Endodermal cell (in vitro differentiated cells): Measurements from ENCODE around the gene PLA1A. TPM values are rescaled to one million over a fixed set of nuclear protein-coding genes. Genes with fewer than 3 reads are reported as not detected.
"Not testable (repeated sequence)": the region's sequence is repeated elsewhere in the genome, so short reads cannot be mapped to it uniquely, and the experiment has no call there.

Experiments
- DNase-seq: peaks from one replicate; pipeline ENCODE4 v3.0.0-alpha.2; 2017
- H3K27ac ChIP-seq: 2 replicates; pipeline ENCODE4 v1.5.1; 2013; ENCODE audit warnings: mild to moderate bottlenecking, low read depth, low read length, moderate library complexity
- H3K27me3 ChIP-seq: 2 replicates; pipeline ENCODE4 v1.6.1; 2013; ENCODE audit warnings: mild to moderate bottlenecking, low read length, moderate library complexity; ENCODE audit not compliant: insufficient read depth, control insufficient read depth, poor library complexity, severe bottlenecking
- H3K36me3 ChIP-seq: 2 replicates; pipeline ENCODE4 v1.7.0; 2013; ENCODE audit warnings: mild to moderate bottlenecking, low read length, moderate library complexity; ENCODE audit not compliant: control insufficient read depth, insufficient read depth
- H3K4me1 ChIP-seq: one replicate; pipeline ENCODE4 v1.7.0; 2013; ENCODE audit warnings: low read length; ENCODE audit not compliant: control insufficient read depth, insufficient read depth
- H3K4me3 ChIP-seq: 2 replicates; pipeline ENCODE4 v1.5.1; 2013; ENCODE audit warnings: mild to moderate bottlenecking, low read length, moderate library complexity
- H3K9ac ChIP-seq: 2 replicates; pipeline ENCODE4 v1.6.1; 2013; ENCODE audit warnings: mild to moderate bottlenecking, low read length, moderate library complexity; ENCODE audit not compliant: poor library complexity, severe bottlenecking; ENCODE audit errors: extremely low read depth
- H3K9me3 ChIP-seq: 2 replicates; pipeline ENCODE4 v1.6.1; 2013; ENCODE audit warnings: mild to moderate bottlenecking, low read length, moderate library complexity; ENCODE audit not compliant: control insufficient read depth
- H3K27ac Mint-ChIP-seq: 2 replicates; pipeline ENCODE4 v1.8.0; 2020; ENCODE audit warnings: mixed read lengths
- H3K27me3 Mint-ChIP-seq: 2 replicates; pipeline ENCODE4 v1.8.0; 2021; ENCODE audit warnings: mild to moderate bottlenecking, mixed read lengths; ENCODE audit not compliant: insufficient read depth
- H3K36me3 Mint-ChIP-seq: 2 replicates; pipeline ENCODE4 v1.8.0; 2020; ENCODE audit warnings: low read depth, mixed read lengths
- H3K4me1 Mint-ChIP-seq: 2 replicates; pipeline ENCODE4 v1.8.0; 2020; ENCODE audit warnings: mixed read lengths
- H3K4me3 Mint-ChIP-seq: 2 replicates; pipeline ENCODE4 v1.8.0; 2020; ENCODE audit warnings: mild to moderate bottlenecking, moderate library complexity, mixed read lengths
- H3K9me3 Mint-ChIP-seq: 2 replicates; pipeline ENCODE4 v1.8.0; 2020; ENCODE audit warnings: mild to moderate bottlenecking, mixed read lengths
- CTCF ChIP-seq: fragments of 200-600 bp; sonication (generic); conservative IDR thresholded peaks from 2 replicates; pipeline ENCODE4 v1.5.0; 2021; ENCODE audit warnings: antibody characterized with exemption, mild to moderate bottlenecking
- WGBS, 2 experiments: methylation state at CpG; one replicate each; pipeline versions ENCODE4 v1.1.5 to v1.1.7; 2013; ENCODE audit warnings: missing lambda C conversion rate in 2 of 2, mixed read lengths in 1 of 2; ENCODE audit not compliant: insufficient coverage in 1 of 2, insufficient read length in 1 of 2; 5-methylcytosine and 5-hydroxymethylcytosine counted together
- total RNA-seq, 2 donors: library from RNA; stranded (reverse); fragmentation: NEBNext Ultra II Directional in 1 of 2; extraction: Animal tissue kit (Norgen Biotek cat#: 25700) in 1 of 2; gene quantifications; 2 replicates in 1 of 2; 3 replicates in 1 of 2; pipeline ENCODE4 v1.2.1, GENCODE V29; 2021

PLA1A gene
- total RNA-seq, 2 donors from 2014 or later: 2.4 to 5.3 TPM

- Histone ChIP-seq H3K27ac (no peak overlapping the region), H3K4me1 (no peaks in the 10 kb centered on the region), H3K9ac (no peak overlapping the region), H3K9me3 (no peaks in the 10 kb centered on the region), H3K27me3 (peaks cover 7% of the 10 kb centered on the region), H3K36me3 (no peaks in the 10 kb centered on the region), H3K4me3 (no peak overlapping the region)
- Mint-ChIP-seq H3K27ac (no peak overlapping the region), H3K4me1 (no peaks in the 10 kb centered on the region), H3K27me3 (no peaks in the 10 kb centered on the region), H3K9me3 (no peaks in the 10 kb centered on the region), H3K4me3 (no peak overlapping the region), H3K36me3 (no peaks in the 10 kb centered on the region)
- 90 to 100% methylated on average over 1 to 5 of the region's 5 CpGs for WGBS, 2 experiments
- TF ChIP-seq CTCF: no peak
- no peak for DNase-seq
Measured at GRCh38 chr3:119551598-119551997, 46.1 kb upstream of the PLA1A start.

- H3K4me1 Mint-ChIP-seq, H3K36me3 ChIP-seq, H3K9me3 Mint-ChIP-seq, H3K4me3 Mint-ChIP-seq, H3K36me3 Mint-ChIP-seq, H3K27ac ChIP-seq, H3K27ac Mint-ChIP-seq, H3K4me1 ChIP-seq, H3K27me3 ChIP-seq, H3K4me3 ChIP-seq, DNase-seq, H3K9me3 ChIP-seq, H3K9ac ChIP-seq, H3K27me3 Mint-ChIP-seq: not testable (repeated sequence)
- WGBS, 2 experiments: 88 to 93% methylated on average over 2 to 6 of the region's 6 CpGs
Measured at GRCh38 chr3:119552928-119553327, 44.8 kb upstream of the PLA1A start.

GRCh38 chr3:119553823-119554415, 43.8 kb upstream of the PLA1A start:
- no peaks in the 10 kb centered on the region for H3K9me3 Mint-ChIP-seq
- no peak overlapping the region for H3K4me3 Mint-ChIP-seq
- no peaks in the 10 kb centered on the region for H3K27me3 Mint-ChIP-seq

More at GRCh38 chr3:119553823-119554415, 43.8 kb upstream of the PLA1A start:
- Histone ChIP-seq H3K9me3 (no peaks in the 10 kb centered on the region), H3K4me1 (no peaks in the 10 kb centered on the region), H3K27ac (no peak overlapping the region), H3K9ac (no peak overlapping the region), H3K27me3 (peaks cover 7% of the 10 kb centered on the region), H3K4me3 (no peak overlapping the region), H3K36me3 (no peaks in the 10 kb centered on the region)
- no peak for DNase-seq
- no peak overlapping the region for H3K27ac Mint-ChIP-seq
- 77 to 78% methylated on average over 2 to 5 of the region's 5 CpGs for WGBS, 2 experiments
- TF ChIP-seq CTCF: no peak
- H3K4me1 Mint-ChIP-seq: peaks cover 2% of the 10 kb centered on the region
- H3K36me3 Mint-ChIP-seq: peaks cover 4% of the 10 kb centered on the region
